Activated gamma-delta T cell (primary cell): ENCODE measurements around the gene TPCN2.

Experiments used
- DNase-seq: peaks from one replicate; lab custom pipeline; 2025; lab: John Stamatoyannopoulos, UW

Gene TPCN2

GRCh38 chr11:69165775-69166174, 117.0 kb downstream of the TPCN2 start:
- DNase-seq = no peak

GRCh38 chr11:69166218-69167115, 117.7 kb downstream of the TPCN2 start:
- no peak for DNase-seq

DNA sequence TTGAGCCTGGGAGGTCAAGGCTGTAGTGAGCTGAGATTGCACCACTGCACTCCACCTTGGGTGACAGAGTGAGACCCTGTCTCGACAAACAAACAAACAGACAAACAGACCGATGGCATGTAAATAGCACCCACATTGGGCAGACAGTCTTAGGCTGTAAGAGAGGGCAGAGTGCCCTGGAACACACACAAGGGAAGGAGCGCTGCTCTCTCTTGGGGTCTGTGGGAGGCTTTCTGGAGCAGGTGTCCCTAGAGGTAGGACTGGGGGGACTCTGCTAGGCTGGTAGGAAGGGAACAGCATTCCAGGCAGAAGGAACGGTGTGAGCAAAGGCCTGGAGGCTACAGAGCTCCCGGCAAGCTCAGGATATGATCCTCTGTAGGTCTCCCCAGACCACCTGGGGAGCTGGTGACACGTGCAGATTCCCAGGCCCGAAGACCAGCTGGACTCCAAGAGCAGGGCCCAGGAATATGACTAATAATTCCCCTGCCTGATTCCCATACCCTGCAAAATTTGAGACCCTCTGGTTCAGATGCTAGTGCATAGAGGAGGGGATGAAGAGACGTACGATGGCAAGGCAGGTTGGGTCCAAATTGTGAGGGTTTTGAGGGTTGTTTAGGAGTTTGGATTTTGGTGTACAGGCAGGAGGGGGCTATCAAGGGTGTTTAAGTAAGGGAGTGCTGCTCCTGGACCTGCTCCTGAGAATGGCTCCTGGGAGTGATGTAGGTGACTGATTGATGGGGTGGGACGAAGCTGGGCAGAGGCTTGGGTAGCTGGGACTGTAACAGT, 118.6 kb downstream of the TPCN2 start:
- no peak for DNase-seq

DNA sequence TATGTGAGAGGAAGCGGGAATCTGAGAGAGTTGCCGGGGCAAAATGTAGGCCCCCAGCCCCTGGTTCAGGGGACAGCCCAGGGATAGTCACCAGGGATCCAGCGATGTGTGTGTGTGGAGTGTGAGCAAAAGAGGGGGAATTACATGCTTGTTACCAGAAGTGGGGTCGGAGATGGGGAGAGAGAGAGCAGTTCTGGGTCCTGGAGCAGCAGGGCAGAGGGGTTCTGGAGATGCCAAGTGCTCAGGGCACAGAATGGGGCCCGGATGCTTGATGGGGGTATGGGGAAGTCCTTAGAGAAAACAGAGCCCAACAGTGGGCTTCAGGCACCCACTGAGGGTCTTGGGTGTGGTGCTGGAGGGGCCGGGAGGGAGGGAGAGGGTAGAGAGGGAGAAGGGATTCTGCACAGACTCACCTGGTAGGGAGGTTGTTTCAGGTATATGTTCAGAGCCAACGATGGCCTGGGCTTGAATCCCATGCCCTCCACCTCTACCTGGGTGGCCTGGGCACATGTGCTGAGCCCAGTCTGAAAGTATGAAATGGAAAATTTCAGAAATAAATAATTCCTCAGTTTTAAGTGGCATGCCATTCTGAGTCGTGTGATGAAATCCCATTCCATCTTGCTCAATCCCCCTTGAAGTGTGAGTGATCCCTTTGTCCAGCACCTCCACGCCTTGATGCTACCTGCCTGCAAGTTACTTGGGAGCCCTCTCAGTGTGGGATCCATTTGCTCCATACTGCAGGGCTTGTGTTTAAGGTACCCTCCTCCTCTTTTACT, 119.4 kb downstream of the TPCN2 start:
- no peak for DNase-seq

DNA sequence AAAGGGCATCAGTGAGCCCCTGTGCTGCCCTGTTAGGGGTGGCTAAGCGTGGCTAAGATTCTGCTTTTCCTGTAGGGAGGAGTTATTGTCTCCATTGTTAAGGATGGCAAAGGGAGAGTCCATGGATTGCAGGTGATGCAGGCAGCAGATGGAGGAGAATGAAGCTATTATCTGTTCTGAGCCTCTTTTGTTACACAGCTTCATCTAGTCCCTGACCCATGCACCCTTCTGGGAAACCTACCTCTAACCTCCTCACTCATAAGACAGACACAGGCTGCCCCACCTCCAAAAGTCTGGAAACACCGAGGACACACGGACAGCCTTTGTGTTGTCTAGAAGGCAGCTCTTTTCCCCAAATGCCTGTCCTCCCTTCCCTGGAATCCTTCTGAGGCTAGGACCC, 120.7 kb downstream of the TPCN2 start:
- DNase-seq = no peak

DNA sequence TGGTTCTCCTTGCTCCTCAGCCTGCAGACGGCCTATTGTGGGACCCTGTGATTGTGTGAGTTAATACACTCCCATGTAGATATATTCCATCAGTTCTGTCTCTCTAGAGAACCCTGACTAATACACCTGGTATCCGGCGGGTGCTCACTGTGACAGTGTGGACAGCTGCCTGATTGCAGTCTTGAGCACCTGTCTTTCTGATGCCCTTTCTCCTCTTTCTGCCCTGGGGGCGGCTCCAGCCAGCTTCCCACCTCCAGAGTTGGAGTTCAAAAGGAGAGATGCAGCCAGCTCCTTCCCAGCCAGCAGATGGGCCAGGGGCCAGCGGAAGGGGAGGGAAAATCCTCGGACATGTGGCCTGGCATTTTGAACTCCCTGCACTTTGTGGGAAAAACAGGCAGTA, 122.0 kb downstream of the TPCN2 start:
- DNase-seq = no peak

- DNase-seq = no peak
Observed at GRCh38 chr11:69171476-69172240, 122.9 kb downstream of the TPCN2 start.

GRCh38 chr11:69172674-69173073, 123.9 kb downstream of the TPCN2 start:
- no peak for DNase-seq

GRCh38 chr11:69173331-69173730, 124.6 kb downstream of the TPCN2 start:
- no peak for DNase-seq

GRCh38 chr11:69173925-69174581, 125.3 kb downstream of the TPCN2 start:
- no peak for DNase-seq

- no peak for DNase-seq
Observed at GRCh38 chr11:69174841-69175240, 126.1 kb downstream of the TPCN2 start.

DNA sequence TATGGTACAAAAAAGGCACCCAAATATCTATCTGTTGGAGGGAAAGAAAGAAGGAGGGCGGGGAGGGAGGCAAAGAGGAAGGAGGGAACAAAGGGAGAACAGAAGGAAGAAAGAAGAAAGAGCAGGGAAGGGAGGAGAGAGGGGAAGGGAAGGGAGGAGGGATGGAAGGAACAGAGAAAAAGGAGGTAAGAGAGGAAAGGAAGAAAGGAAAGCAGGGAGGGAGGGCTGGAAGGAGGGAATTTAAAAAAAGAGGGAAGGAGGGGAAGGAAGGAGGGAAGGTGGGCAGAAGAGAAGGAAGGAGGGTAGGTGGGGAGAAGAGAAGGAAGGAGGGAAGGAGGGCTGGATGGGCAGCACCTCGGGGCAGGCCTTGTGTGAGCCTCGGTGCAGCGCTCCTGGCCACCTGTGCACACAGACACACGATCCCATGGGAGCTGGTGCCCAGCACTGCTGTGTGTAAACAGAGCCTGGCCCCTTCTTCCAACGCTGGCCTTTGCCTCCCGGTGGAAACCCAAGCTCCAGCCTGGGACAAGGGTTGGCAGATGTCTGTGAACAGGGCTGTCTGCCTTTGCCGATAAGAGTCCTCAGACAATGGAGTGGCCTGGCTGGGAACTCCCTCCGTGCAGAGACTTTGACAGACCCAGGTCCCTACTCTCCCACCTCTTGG, 130.2 kb downstream of the TPCN2 start:
- no peak for DNase-seq

DNA sequence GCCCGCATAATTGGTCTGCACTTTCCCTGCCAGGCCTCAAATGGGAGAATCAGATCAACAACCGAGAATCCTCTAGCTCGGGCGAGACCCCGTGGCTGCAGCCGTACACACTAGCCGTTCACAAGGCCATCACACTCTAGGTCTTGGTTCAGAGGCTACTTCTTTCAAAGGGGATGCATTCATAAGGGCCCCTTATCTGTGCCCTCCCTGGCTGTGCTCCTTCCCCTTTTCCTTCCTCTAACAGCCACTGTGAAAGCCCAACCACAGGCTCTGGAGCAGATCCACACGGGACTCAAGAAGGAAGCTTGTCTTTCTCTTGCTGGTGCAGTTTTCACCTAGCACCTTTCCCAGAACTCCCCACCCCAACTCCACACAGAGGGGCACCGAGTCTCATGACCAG, 131.5 kb downstream of the TPCN2 start:
- DNase-seq = no peak

- no peak for DNase-seq
Observed at GRCh38 chr11:69180726-69181125, 132.0 kb downstream of the TPCN2 start.

GRCh38 chr11:69183613-69184012, 134.9 kb downstream of the TPCN2 start:
- DNase-seq = no peak
